ENCODE measurements around the gene LRRC61.
A peak's percentile ranks its signal among the peaks of the same experiment; 100 is the strongest.

LRRC61 gene

DNA sequence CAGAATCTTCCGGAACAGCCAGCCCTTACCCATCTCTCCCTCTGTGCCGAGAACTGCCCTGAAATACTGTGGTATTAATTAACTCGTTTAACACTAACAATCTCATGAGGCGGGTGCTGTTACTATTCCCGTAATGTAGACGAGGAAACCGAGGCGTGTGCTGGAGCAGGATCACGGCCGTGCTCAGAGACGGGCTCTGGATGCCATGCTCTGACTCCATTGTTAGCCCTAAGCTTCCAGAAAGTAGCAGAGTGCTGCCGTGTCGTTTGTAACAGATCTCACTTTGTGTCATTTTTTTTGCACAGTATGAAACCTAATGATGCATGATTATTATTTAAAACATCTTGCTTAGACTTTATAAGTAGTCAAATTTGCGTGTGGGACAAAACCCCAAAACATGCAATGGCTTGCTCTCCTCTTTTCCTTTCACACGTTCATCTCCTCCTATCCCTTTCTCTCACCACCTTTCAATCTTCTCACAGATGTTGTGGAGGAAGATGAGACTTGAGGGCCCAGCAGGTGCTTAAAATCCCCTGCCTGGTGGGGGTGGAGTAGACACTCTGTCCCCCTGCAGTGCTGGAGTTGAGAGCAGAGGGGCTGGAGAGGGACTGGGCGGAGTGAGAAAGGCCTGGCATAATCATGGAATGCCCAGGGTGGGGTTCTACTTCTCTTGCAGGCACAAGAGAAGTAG is 672 bp downstream of the LRRC61 start:
- peak overlapping the region; percentile 72 for H3K4me3 ChIP-seq (ENCODE audit: low read length)
- DNase-seq (ENCODE audit: low read depth): peak; percentile 43
- TF ChIP-seq, protein P1, sequence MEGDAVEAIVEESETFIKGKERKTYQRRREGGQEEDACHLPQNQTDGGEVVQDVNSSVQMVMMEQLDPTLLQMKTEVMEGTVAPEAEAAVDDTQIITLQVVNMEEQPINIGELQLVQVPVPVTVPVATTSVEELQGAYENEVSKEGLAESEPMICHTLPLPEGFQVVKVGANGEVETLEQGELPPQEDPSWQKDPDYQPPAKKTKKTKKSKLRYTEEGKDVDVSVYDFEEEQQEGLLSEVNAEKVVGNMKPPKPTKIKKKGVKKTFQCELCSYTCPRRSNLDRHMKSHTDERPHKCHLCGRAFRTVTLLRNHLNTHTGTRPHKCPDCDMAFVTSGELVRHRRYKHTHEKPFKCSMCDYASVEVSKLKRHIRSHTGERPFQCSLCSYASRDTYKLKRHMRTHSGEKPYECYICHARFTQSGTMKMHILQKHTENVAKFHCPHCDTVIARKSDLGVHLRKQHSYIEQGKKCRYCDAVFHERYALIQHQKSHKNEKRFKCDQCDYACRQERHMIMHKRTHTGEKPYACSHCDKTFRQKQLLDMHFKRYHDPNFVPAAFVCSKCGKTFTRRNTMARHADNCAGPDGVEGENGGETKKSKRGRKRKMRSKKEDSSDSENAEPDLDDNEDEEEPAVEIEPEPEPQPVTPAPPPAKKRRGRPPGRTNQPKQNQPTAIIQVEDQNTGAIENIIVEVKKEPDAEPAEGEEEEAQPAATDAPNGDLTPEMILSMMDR (IDR thresholded peaks at IDR 0.05; ENCODE audit: insufficient read depth, low read depth, low read length, missing control alignments): no peak

DNA sequence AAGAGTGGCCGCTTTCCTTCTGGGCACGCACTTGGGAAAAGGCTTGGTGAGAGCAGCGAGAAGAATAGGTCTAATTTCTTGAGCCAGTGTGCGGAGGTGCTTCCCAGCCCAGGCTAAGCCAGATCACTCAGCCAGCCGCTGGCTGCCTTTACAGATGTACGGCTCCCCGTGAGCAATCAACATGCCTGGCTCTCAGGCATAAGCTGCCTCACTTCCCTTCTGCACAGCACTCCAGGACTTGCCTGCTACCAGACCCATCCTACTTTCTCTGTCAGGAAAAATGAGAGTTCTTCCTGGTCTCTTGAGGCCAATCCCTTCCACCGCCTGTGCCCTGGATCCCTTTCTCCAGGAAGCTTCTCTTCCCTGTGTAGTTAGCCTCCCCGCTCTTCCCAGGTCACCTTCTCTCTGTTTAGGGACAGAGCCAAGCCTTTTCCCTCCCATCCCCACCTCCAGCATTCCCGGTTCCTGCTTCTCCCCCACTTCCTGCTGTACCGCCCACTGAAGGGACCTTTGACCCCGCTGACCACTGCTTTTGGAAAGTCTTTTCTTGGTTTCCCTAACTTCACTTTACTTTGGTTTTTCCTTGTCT is 1.3 kb downstream of the LRRC61 start:
- peak overlapping the region; percentile 72 for H3K4me3 ChIP-seq (ENCODE audit: low read length)
- TF ChIP-seq, protein P1 (IDR thresholded peaks at IDR 0.05; ENCODE audit: insufficient read depth, low read depth, low read length, missing control alignments): no peak
- DNase-seq (ENCODE audit: low read depth): peak; percentile 58

DNA sequence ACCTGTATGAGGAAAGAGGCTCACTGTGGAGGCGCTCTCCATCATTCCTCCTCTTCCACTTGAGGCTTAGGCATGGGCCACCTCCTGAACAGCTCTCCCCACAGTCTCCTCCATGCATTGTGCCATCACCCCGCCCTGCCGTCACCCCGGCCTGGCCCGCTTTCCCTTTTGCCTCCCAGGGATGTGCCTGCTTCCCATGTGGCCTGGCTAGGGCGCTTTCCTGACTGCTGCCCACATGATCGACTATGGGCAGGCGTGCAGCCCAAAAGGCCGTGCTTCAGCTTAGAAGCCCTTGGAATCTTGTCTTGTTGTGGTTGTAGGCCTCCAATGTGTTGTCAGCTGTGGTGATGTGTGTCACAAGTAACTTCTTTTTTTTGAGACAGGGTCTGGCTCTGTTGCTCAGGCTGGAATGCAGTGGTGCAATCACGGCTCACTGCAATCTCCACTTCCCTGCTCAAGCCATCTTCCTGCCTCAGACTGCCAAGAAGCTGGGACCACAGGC is 2.0 kb downstream of the LRRC61 start:
- DNase-seq (ENCODE audit: low read depth): no peak

DNA sequence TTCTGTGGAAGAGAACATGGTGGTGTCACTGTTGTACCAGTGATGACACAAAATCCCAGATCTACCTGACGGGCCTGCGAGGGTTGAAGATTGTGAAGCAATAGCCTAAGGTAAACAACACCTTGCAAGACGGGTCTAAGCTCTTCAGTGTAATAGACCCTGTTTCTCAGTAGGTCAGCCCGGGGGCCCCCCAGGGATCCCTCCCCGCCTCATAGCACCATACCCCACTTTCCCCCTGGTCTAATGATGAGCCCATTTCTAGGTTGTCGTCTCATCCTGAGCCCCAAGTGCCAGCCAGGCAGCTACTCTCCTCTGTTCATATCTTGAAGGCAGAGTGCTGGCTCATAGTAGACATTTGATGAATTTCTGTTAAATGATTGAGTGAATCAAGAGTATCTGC is 2.7 kb downstream of the LRRC61 start:
- no peak overlapping the region for H3K4me3 ChIP-seq (ENCODE audit: low read length)
- DNase-seq (ENCODE audit: low read depth): no peak
- TF ChIP-seq, protein P1 (IDR thresholded peaks at IDR 0.05; ENCODE audit: insufficient read depth, low read depth, low read length, missing control alignments): no peak

More for the DNA sequence above, 2.0 kb downstream of the LRRC61 start:
- H3K4me3 ChIP-seq (ENCODE audit: low read length): no peak overlapping the region
- TF ChIP-seq, protein P1 (IDR thresholded peaks at IDR 0.05; ENCODE audit: insufficient read depth, low read depth, low read length, missing control alignments): no peak

DNA sequence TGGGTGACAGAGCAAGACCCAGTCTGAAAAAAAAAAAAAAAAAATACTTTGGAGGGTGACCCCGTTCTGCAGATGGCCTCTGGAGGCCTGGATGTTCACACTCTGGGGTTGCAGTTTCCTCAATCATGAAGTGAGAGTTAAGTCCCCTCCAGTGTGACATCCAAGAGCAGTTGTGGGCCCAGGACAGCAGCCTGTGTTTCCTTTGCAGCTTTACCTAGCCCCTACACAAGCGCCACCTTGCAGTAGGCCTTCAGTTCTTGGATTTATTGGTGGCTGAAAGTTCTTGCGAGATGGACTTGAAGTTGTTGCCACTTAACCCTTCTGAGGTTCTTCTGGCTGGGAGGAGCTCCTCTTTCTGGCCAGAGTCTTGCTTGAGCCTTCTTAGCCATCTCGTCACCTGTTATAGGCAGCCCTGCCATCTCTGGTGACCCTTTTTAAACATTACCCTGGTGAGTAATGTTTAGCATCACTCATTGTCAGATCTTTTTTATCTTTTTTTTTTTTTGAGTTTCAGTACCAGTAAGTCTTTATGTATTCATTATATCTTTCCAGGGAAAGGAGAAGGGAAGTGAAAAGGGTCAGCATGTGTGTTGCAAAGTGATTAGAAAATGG is 3.6 kb downstream of the LRRC61 start:
- no peak for DNase-seq (ENCODE audit: low read depth)
- TF ChIP-seq, protein P1 (IDR thresholded peaks at IDR 0.05; ENCODE audit: insufficient read depth, low read depth, low read length, missing control alignments): no peak
- H3K4me3 ChIP-seq (ENCODE audit: low read length): no peak overlapping the region

DNA sequence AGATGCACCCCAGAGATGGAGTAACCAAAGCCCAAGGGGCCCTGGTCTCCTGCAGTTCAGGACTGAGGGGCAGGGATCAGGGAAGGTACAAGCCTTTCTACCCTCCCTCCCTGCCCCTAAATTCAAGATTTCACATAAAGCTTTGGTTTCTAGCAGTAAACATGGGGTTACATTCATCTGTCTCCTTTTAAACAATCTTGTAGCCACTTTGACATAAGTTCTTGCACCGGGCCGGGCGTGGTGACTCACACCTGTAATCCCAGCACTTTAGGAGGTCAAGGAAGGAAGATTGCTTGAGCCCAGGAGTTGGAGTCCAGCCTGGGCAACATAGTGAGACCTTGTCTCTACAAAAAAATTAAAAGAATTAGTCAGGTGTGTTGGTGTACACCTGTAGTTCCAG is 4.2 kb downstream of the LRRC61 start:
- no peak for DNase-seq (ENCODE audit: low read depth)
- H3K4me3 ChIP-seq (ENCODE audit: low read length): no peak overlapping the region
- TF ChIP-seq, protein P1 (IDR thresholded peaks at IDR 0.05; ENCODE audit: insufficient read depth, low read depth, low read length, missing control alignments): no peak

Measured in epithelial cell of esophagus (primary cell).